NCI-H2029 treated with DMSO at 0.1 percent for 48 hours (cell line): ENCODE data around the gene HDAC4.
"Not testable (repeated sequence)": the region's sequence is repeated elsewhere in the genome, so short reads cannot be mapped to it uniquely, and the experiment has no call there.

Source experiments
- DNase-seq: peaks from one replicate; lab custom pipeline; 2025; lab: John Stamatoyannopoulos, UW

HDAC4 gene

DNA sequence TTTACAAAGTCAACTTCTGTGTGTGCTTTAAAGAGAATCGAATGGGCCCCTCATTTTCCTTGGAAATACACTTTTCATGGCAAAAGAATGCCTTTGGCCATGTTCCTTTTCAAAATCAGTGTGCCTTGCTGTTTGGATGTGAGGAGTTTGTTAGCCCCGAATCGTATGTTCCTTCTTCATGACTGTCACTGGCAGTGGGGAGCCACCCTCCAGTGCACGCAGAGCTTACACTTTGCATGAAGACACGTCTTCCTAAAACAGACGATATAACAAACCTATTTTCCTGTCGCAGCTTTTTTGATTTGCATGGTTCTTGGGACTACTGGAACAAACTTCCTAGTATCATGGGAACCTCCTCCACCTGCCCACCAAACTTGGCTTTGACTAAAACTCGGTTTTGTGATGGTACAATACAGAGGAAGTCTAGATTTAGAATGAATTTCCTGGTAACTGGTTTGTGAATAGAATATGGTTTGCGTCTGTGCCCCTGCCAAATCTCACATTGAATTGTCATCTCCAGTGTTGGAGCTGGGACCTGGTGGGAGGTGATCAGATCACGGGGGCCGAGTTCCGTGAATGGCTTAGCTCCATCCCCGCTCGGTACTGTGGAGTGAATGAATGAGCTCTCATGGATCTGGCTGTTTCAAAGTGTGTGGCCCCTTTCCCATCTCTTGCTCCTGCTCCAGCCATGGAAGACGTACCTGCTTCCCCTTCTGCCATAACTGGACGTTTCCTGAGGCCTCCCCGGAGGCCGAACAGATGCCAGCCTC is 358.1 kb downstream of the HDAC4 start:
- no peak for DNase-seq

DNA sequence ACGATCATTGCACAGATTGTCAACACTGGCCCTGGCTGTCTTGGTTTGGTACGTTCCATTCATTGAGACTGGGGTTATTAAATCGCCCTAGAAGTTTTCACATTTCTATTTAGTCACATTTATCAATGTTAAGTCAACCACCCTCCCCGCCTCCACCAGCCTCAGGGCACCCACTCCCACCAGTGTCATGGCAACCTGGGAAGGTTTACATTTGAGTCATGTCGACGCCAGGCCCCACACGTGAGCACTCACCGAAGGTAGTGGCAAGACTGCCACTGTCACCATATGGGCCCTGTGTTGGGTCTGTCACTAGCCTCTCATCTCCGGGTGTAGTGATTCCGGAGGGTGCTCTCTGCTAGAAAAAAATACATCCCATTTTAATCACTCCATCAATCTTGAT is 358.8 kb downstream of the HDAC4 start:
- no peak for DNase-seq

DNA sequence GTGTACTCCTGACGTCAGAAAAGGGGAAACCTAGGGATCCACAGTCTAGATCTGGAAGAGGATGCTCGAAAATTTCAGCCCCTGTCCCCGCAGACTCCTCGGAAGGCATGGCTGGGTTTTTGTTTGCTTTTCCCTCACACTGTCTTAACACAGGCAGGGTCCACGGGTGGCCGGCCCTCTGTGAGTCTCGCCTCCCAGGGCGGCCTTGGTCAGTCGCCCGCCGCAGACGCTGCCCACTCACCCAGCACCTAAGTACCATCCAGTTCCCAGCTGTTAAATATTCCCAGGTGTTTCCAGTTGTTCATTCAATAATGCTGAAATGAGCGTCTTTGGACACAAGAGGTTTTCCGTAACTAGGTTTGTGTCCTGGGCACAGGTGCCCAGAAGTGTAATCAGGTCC is 359.8 kb downstream of the HDAC4 start:
- no peak for DNase-seq

DNA sequence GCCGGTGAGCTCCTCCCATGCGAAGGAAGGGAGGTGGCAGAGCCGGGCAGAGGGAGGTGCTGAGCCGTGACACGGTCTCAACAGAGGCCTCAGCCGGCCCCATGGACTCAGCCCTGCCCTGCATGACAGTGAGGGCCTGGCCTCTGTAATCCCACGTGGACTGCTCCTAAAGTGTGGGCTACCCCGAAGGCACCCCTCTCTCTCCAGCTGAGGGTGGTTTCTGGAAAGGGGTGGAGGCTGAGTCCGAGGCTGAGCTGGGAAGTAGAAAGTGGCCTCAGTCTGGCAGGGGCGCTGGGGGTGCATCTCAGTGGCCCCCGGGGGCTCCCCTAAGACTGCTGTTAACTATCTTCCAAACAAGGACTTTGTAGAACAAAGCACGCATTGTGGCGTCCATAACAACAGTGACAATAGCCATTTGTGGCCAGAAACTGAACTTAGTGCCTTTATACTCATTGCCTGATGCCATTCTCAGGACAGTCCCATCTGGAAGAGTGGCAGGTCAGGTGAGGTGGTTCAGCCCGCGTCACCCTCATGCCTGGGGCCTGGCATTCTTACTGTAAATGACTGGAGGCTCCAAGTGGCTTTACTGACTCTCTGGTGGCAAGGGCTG is 360.6 kb downstream of the HDAC4 start:
- DNase-seq = no peak

DNA sequence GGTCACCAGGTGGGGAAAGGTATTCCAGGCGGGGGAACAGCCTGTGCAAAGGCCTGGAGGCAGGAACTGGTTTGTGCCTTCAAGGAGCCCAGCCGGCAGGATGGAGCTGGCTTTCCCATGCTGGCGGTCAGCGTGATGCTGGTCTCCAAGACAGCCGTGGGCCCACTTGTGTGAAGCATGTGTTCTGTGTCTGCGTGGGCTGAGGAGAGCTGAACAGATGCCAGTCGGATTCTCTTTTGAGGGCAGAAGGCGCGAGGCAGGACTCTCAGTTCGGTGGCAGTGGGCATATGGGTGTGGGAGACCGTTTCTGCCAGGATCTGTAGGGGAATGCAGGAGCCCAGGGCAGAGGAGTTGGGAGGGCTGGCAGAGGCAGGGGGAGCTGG is 361.4 kb downstream of the HDAC4 start:
- no peak for DNase-seq

DNA sequence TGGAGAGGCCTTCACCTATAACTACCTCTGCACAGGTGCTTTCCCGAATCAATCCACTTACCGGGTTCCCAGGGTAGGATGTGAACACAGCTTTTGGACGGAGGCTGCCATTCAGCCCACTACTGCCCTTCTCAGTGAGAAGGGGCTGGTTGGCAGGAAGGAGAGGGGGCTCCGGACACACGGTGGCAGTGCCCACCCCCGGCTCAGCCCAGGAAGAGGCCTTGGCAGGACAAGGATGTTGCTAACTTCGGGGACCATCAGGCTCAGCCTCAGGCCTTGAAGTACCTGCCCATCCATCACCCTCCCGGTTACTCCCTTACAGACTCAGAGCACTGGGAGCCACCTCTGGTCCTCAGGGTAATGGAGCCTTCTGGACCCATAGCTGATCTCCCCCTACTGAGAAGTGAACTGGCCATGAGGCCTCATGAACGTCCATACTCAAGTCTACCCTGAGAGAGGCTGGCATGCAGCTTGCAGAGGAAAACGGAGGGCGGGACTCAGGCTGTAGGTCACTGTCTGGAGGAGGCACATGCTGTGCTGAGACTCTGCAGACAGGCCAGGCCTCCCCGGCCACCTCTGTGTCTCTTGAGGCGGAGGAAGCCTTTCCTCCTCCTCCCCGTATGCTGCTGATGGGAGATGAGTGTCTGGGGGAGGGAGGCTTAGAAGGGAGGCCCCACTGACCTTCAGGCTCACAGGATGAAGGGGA is 361.9 kb downstream of the HDAC4 start:
- DNase-seq = no peak

DNA sequence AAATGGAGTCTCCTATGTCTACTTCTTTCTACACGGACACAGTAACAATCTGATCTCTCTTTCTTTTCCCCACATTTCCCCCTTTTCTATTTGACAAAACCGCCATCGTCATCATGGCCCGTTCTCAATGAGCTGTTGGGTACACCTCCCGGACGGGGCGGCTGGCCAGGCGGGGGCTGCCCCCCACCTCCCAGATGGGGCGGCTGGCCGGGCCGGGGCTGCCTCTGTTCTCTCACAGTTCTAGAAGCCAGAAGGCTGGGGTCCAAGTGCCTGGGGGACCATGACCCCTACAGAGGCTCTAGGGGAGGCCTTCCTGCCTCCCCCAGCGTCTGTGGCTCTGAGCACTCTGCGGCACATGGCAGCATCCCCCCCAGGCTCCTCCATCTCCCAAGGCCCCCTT is 362.5 kb downstream of the HDAC4 start:
- DNase-seq = not testable (repeated sequence)

DNA sequence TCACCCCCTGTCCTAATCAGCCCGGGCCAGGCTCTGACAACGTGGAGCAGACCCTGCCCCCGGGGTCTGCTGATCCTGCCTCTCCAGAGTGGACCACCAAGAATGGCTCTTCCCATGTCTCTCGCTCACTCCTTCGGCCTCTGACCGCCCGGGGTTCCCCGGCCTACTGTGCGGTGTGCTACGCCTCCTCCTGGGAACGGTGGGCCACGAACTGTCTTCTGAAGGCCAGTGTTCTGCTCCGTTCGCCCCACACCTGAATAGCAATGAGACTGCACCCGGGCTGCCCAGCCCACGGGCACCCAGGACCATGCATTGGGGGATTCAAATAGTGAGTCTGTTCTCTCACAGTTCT is 363.3 kb downstream of the HDAC4 start:
- DNase-seq = no peak

DNA sequence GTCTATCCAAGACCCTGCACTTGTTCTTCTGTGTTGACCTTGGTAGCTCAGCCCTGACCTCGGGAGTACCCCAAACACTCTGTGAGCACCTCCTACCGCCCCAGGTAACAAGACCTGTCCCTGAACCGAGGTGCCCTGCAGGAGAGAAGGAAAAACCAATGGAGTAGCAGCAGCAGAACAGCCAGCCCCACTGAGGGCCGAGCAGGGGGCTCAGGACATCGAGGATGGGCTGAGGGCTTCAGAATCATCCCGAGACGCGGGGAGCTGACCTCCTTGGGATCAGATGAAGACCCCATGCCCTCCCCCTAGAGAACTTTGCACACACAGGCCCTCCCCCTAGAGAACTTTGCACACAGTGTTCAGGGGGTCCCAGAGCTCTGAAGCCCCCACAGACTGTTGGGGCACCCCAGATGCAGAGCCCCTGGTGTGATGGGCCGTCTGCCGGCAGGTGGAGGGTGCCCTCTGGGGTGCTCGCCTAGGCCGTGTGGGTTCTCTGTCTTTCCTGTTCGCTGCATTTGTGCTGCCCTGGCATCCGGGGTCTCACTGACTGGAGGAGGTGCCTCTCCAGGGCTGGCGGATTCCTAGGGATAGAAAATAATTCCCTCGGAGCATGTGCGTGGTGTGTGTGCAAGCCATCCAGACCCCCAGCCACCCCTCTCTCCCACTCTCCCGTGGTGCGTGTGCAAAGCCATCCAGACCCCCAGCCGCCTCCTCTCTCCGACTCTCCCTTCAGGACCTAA is 363.8 kb downstream of the HDAC4 start:
- DNase-seq = no peak

DNA sequence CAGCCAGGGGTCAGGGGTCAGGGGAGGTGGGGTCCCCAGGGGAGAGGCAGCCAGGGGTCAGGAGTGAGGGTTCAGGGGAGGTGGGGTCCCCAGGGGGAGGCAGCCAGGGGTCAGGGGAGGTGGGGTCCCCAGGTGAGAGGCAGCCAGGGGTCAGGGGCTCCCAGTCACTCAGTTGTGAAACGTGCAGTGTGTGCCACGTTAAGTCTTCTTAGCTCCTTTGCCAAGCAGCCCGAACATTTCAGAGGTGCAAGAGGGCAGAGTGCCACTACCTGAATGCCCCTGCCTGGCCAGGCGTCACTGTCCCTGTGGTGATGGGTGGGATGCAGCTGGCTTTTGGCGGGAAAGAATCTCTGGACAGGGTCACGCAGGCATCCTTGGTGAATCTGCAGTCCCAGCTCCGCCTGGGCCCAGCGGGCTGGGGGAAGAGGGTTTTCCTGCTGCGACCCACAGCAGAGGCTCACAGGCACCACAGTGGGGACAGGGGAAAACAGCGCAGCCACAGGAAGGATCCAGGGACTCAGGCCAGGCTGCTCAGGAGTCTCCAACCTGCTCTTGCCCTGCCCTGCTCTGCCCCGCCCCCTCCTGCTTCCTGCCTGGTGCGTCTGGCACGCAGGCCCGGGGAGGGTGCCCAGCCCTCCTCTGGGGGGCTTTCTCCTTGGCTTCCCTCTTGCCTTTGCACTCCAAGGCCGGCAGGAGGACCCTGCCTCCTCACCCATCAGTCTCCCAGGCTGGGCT is 364.7 kb downstream of the HDAC4 start:
- DNase-seq = no peak

DNA sequence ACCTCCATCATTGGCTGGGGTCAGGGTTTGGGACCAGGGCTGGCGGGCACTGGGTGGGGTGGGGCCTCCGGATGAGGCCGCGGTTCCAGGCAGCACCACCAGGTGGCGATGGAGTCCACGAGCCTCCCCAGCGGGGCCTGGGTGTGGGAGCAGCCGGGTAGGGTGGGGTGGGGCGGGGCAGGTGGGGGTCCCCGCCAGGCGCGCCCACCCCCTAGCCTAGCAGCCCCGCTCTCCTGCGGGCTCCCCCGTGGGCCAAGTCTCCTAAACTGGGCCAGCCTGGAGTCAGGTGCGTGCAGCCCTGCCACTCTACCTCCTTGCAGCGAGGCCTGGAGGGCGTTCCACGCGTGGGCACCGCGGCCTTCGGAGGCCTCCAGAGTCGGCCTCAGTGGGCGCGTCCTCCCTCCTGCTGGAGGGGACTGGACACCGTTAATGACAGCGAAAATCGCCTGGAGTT is 365.4 kb downstream of the HDAC4 start:
- no peak for DNase-seq

DNA sequence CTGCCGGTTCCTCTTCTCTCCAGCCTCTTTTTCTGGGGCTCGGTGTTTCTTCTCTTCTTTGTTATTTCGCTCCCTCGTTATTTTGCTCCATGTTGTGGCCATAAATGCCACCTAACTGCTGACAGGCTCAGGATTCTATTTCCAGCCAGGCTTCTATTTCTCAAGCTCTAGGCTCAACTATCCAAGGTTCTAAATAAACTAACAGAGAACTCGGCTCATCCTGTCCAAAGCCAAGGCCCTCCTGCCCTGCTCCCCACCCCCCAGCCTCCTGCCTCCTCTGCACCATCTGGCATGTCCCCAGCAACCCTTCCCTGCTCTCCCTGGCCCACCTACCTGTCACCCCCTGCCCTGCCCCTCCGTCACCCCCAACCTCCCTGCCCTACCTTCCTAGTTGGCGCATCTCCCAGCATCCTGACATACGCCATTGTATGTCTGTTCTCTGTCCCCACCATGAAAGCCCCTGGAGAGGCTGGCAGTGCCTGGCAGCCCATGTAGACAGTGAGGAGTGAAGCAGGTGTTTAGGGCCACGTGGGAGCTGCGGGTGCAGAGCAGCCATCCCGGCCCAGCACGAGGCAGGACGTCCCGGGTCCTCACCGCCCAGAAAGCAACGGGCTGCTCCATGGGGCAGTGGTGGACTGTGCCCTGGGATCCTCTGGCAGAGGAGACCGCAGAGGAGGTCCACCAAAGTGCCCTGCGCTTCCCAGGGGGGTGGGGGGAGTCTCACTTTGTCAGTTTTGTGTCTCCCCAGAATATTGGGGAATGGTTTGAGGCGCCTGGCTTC is 366.1 kb downstream of the HDAC4 start:
- no peak for DNase-seq

DNA sequence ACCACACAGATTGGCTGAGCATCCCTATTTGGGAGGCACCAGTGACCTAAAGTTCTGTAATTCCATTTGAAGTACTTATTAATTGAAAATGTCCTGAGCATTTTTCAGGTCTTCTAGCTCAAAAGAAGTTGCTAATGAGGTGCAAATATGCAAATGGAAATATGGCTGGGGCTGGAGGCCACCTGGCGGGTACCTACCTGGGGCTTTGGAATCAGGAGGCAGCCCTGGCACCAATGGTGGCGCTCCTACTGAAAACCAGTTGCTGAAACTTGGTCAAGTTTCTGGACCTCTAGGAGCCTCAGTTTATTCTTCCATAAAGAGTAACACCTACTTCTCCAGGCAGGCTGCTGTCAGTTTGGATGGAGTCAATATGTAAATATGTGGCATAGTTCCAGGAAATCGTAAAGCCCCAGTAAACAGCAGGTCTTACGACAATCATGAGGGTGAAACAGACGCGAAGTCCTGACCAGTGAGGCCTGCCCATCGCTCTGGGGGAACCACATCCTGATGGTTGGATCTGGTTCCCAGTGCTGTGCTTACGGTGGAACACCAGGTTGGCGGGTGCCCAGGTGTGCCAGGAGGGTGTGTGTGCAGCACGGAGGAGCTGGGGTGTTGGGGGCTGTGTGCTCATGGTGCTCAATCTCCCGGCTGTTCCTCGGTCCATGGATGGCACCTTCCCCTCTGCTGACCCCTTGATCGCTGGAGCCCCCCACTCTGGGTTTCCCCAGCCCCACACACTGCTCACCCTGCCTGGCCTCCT is 366.8 kb downstream of the HDAC4 start:
- DNase-seq = no peak

DNA sequence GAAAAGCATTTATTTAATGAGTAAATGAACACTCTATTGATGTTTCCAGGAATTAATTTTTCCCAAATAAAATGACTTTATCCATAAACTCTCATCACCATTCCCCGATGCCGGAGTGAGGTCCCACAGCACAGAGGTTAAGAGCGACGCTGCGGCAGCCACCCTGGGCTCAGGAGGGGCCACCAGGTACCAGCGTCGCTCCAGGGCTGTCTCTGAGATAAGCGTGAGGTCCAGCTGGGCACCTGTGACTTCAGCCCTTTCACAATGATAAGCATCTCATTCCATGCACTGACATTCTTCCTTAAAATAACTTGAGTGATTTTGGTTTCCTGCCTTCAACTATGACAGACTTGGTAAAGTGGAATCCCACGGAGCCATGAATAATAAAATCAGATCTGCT is 370.9 kb downstream of the HDAC4 start:
- no peak for DNase-seq

DNA sequence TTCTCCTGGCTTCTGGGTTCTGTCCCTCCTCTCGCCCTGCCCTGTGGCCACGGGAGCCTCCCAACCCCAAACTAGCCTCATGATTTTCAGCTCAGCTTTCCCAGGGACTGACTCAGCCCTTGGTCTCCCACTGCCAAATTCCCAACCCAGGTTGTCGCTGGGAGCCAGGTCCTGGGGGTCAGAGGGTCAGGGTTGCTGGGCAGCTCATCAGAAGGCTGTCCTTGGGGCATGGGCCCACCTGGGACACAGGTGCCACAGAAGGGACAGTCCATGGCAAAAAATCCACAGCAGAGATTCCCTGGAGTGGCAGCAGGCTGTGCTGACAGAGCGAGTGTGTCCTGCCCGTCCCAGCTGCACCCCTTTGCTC is 372.6 kb downstream of the HDAC4 start:
- DNase-seq = no peak

DNA sequence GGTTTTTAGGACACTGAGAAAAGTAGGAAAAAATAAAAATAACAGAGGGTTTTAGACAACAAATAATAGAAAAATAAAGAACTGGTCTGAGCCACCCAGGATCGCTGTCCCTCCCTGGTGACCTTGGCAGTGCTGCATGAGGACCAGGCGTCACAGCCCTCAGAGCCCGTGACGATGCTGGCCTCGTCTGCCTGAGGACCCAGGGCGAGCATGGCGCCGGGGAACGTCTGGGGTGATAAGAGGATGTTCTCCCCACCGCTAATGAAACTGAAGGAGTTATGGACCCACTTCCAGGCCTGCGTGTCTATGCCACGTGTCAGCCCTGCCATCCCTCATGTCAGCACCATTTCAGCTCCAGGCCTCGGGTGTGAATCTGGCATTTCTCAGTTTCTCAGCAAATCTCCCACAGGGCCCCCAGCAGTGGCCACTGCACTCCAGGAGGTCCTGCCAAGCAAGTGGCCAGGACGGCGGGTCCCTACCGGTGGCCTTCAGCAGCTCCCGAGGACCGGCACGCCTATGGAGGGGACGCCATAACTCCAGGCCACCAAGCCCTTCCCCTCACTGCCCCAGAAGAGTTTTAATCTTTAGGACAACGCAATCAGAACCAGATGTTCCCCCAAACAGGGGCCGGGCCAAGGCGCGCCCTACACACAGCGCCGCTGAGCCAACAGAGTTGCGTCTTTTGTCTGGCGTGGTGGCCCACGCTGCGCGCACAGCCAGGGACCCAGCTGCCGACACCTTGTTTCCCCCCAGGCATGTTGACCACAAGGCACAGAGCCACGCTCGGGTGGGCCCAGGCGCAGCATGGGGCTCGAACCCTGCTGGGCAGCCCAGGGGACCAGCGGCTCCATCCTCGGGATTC is 373.2 kb downstream of the HDAC4 start:
- no peak for DNase-seq

DNA sequence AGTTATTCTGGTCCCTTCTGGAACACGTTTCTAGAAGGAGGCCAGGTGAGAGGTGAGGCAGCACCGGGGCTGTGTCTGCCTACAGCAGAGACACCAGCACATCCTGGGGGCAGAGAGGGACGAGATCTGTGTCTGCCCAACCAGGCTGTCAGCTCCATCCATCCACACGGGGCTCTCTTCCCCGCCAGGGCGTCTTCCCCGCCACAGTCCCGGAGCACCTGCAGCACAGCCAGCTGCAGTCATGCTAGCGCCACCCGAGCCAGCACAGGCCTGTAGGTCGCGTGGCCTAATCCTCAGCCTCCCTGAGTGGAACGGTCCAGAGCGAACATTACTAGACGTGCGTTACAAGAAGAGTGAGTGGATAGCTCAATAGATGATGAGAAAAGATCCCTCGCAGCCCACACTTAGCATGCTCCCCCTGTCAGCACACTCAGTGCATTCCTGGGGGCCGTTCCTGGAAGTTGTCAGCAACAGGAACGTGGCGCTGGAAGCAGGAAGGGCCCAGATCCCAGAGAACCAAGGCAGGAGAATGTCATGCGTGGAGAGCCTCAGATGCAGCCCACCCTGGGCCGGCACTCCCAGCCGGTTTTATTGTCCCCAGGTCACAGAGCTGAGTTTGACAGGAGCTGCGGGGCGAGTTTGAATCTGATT is 374.0 kb downstream of the HDAC4 start:
- DNase-seq = no peak

DNA sequence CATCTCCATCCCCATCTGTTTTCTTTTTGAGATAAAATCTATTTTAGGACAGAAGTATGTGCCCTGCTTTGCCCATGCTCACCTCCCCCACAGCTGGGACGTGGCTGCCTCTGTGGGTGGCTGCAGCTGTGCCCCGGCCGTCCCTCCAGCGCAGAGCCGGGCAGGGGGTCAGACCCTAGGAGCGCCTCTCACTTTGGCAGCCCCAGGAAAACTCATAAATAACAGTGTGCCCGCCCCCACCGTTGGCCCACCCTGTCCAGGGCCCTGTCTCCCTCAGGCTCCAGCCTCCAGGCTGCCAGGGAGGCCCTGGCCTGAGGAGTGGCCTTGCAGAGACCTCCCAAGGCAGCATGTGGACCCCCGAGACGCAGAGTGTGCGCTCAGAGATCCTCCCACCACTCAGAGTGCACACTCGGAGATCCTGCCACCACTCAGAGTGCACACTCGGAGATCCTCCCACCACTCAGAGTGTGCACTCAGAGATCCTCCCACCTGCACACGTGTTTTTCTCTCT is 374.8 kb downstream of the HDAC4 start:
- no peak for DNase-seq
